SK-N-SH (cell line): ENCODE measurements around the gene SCARB2.

Experiments
- CTCF ChIP-seq: fragments of 200-600 bp; sonication (generic); IDR thresholded peaks from 2 replicates; pipeline ENCODE4 v1.6.1; 2017; ENCODE audit warnings: antibody characterized with exemption, mild to moderate bottlenecking, moderate library complexity
- EZH2phosphoT487 ChIP-seq: fragments of 200-600 bp; sonication (generic); IDR thresholded peaks from 2 replicates; pipeline ENCODE4 v1.6.1; 2017; ENCODE audit warnings: low read depth, mixed run types, mild to moderate bottlenecking, antibody characterized with exemption, moderate library complexity, borderline replicate concordance
- FOSL2 ChIP-seq: IDR thresholded peaks from 2 replicates; pipeline ENCODE4 v1.4.0; 2012; ENCODE audit warnings: low read depth, mild to moderate bottlenecking, moderate library complexity, borderline replicate concordance
- GABPA ChIP-seq: IDR thresholded peaks from 2 replicates; pipeline ENCODE4 v1.4.0; 2012; ENCODE audit warnings: low read depth, mild to moderate bottlenecking
- GATA2 ChIP-seq: sonication (generic); formaldehyde crosslinking; IDR thresholded peaks from 2 replicates; pipeline ENCODE4 v1.5.0; 2020; ENCODE audit warnings: mild to moderate bottlenecking, missing genetic modification reagents
- JUND ChIP-seq: IDR thresholded peaks from 2 replicates; pipeline ENCODE4 v1.4.0; 2012
- MXI1 ChIP-seq: IDR thresholded peaks from 2 replicates; pipeline ENCODE4 v1.6.1; 2012; ENCODE audit warnings: mild to moderate bottlenecking, low read depth, low read length, improper control_type of control experiment
- POLR2AphosphoS5 ChIP-seq: IDR thresholded peaks from 2 replicates; pipeline ENCODE4 v1.6.1; 2012; ENCODE audit warnings: low read depth, low read length
- RXRA ChIP-seq: IDR thresholded peaks from 2 replicates; pipeline ENCODE4 v1.4.0; 2012; ENCODE audit warnings: low read depth, mild to moderate bottlenecking, borderline replicate concordance
- USF2 ChIP-seq: fragments of 150-350 bp; IDR thresholded peaks from 2 replicates; pipeline ENCODE4 v1.6.1; 2017; ENCODE audit warnings: antibody characterized with exemption, low read length, low read depth, borderline replicate concordance

GRCh38 chr4:76251441-76252270 is 38.0 kb upstream of the SCARB2 start, which contains the start of gene FAM47E:
- no peak for TF ChIP-seq USF2
- no peak for TF ChIP-seq FOSL2
- TF ChIP-seq RXRA = no peak
- TF ChIP-seq CTCF = peak; percentile 59
- TF ChIP-seq EZH2phosphoT487 = no peak
- no peak for TF ChIP-seq POLR2AphosphoS5
- peak; percentile 65 for TF ChIP-seq MXI1
- peak; percentile 23; the same call in 1 of the 2 replicates for TF ChIP-seq GATA2 (CRISPR knock-in tag)
- TF ChIP-seq JUND = no peak
- no peak for TF ChIP-seq GABPA
